Thyroid gland (tissue), 4 donors: ENCODE measurements around the gene OLFM1.

Source experiments
- CTCF ChIP-seq, 6 experiments: fragments of 200-600 bp in 3 of 6; fragments of 450-650 bp in 3 of 6; sonication (generic) in 3 of 6; IDR thresholded peaks; one replicate each; pipeline ENCODE4 v1.5.1; 2016 to 2019; ENCODE audit warnings: antibody characterized with exemption in 6 of 6, mild to moderate bottlenecking in 2 of 6, inconsistent platforms in 1 of 6, moderate library complexity in 1 of 6
- POLR2A ChIP-seq, 2 donors: fragments of 450-650 bp; IDR thresholded peaks; one replicate each; pipeline ENCODE4 v1.6.1; 2017; ENCODE audit warnings: antibody characterized with exemption in 2 of 2, mild to moderate bottlenecking in 2 of 2, moderate library complexity in 1 of 2

GRCh38 chr9:135088979-135089847 is 1.7 kb downstream of the OLFM1 start:
- TF ChIP-seq CTCF (IDR thresholded peaks at IDR 0.05) (no peak), POLR2A (IDR thresholded peaks at IDR 0.05) (no peak)
